Ascending aorta (tissue), 2 donors: ENCODE results near the gene NUDT7. TPM values are rescaled to one million over a fixed set of nuclear protein-coding genes. Genes with fewer than 3 reads are reported as not detected.

Experiments
- DNase-seq, 2 donors: peaks; one replicate each; pipeline ENCODE4 v3.0.0-alpha.2; 2019; ENCODE audit warnings: low spot score in 2 of 2
- H3K27ac ChIP-seq, 2 donors: fragments of 200-600 bp; sonication (generic); one replicate each; pipeline ENCODE4 v1.5.1; 2016 to 2017; ENCODE audit warnings: mild to moderate bottlenecking in 1 of 2
- H3K27me3 ChIP-seq: fragments of 200-600 bp; sonication (generic); one replicate; pipeline ENCODE4 v1.5.1; 2017
- H3K36me3 ChIP-seq, 2 donors: fragments of 200-600 bp; sonication (generic); one replicate each; pipeline ENCODE4 v1.5.1; 2016
- H3K4me1 ChIP-seq, 2 donors: fragments of 200-600 bp; sonication (generic); one replicate each; pipeline ENCODE4 v1.5.1; 2016 to 2017; ENCODE audit warnings: mild to moderate bottlenecking in 1 of 2
- H3K4me3 ChIP-seq, 2 donors: fragments of 200-600 bp; sonication (generic); one replicate each; pipeline ENCODE4 v1.5.1; 2016 to 2017; ENCODE audit warnings: mild to moderate bottlenecking in 1 of 2
- H3K9me3 ChIP-seq, 2 donors: fragments of 200-600 bp; sonication (generic); one replicate each; pipeline ENCODE4 v1.5.1; 2016
- CTCF ChIP-seq, 3 experiments: fragments of 200-600 bp in 2 of 3; fragments of 450-650 bp in 1 of 3; sonication (generic) in 2 of 3; IDR thresholded peaks; one replicate each; pipeline ENCODE4 v1.5.1; 2016 to 2019; ENCODE audit warnings: antibody characterized with exemption in 3 of 3, mild to moderate bottlenecking in 1 of 3, moderate library complexity in 1 of 3
- intact Hi-C: fragments of 100-400 bp; cut with DNase I; formaldehyde crosslinking; loops from one replicate; pipeline ENCODE4 v1.15.1; 2023
- total RNA-seq: library from RNA; depleted of rRNA; stranded (reverse); fragments of >200 nt; gene quantifications from one replicate; pipeline ENCODE4 v1.1.0, GENCODE V29; 2016

The NUDT7 gene
- total RNA-seq, 1 donor from 2014 or later: not detected

GRCh38 chr16:77763994-77764393, 41.7 kb downstream of the NUDT7 start:
- Histone ChIP-seq H3K9me3 (no peaks in the 10 kb centered on the region), H3K27me3 (no peaks in the 10 kb centered on the region), H3K27ac (peak overlapping the region; percentile 71 to 74), H3K4me3 (no peak overlapping the region), H3K36me3 (no peaks in the 10 kb centered on the region), H3K4me1 (peaks cover 3 to 6% of the 10 kb centered on the region in 2 donors)
- intact Hi-C loops: loop anchor here (2.0 kb wide), 1 partner anchor 41 kb away; the partner anchor contains the start of gene NUDT7
- no peak for TF ChIP-seq CTCF (IDR thresholded peaks at IDR 0.05)
- DNase-seq: no peak

- Histone ChIP-seq H3K4me1 (peaks cover 3 to 6% of the 10 kb centered on the region in 2 donors), H3K9me3 (no peaks in the 10 kb centered on the region), H3K27ac (peak overlapping the region; percentile 37), H3K4me3 (no peak overlapping the region), H3K36me3 (no peaks in the 10 kb centered on the region), H3K27me3 (no peaks in the 10 kb centered on the region)
- intact Hi-C loops: no loop called here
- no peak for TF ChIP-seq CTCF (IDR thresholded peaks at IDR 0.05)
- DNase-seq: no peak
These were observed 44.9 kb downstream of the NUDT7 start for GRCh38 chr16:77767211-77767610.

GRCh38 chr16:77767826-77768225, 45.5 kb downstream of the NUDT7 start:
- Histone ChIP-seq H3K4me1 (peaks cover 3 to 6% of the 10 kb centered on the region in 2 donors), H3K27me3 (no peaks in the 10 kb centered on the region), H3K27ac (no peak overlapping the region), H3K9me3 (no peaks in the 10 kb centered on the region), H3K4me3 (no peak overlapping the region), H3K36me3 (no peaks in the 10 kb centered on the region)
- intact Hi-C loops: no loop called here
- TF ChIP-seq CTCF (IDR thresholded peaks at IDR 0.05): no peak
- DNase-seq: no peak

GRCh38 chr16:77775911-77776909, 53.9 kb downstream of the NUDT7 start:
- Histone ChIP-seq H3K4me3 (no peak overlapping the region), H3K27ac (no peak overlapping the region), H3K27me3 (no peaks in the 10 kb centered on the region), H3K4me1 (peaks cover 0 to 6% of the 10 kb centered on the region in 2 donors), H3K9me3 (no peaks in the 10 kb centered on the region), H3K36me3 (no peaks in the 10 kb centered on the region)
- DNase-seq: no peak
- TF ChIP-seq CTCF (IDR thresholded peaks at IDR 0.05): no peak
- intact Hi-C loops: no loop called here

- H3K27me3 ChIP-seq: no peaks in the 10 kb centered on the region
- no peak overlapping the region for H3K4me3 ChIP-seq
- H3K4me1 ChIP-seq: peaks cover 0 to 6% of the 10 kb centered on the region in 2 donors
- no peak for TF ChIP-seq CTCF (IDR thresholded peaks at IDR 0.05)
- H3K27ac ChIP-seq: no peak overlapping the region
- no peaks in the 10 kb centered on the region for H3K36me3 ChIP-seq
- no peak for DNase-seq
- H3K9me3 ChIP-seq: no peaks in the 10 kb centered on the region
- intact Hi-C loops: no loop called here
These were observed 55.4 kb downstream of the NUDT7 start for GRCh38 chr16:77777745-77778144.
